Smooth muscle cell (in vitro differentiated cells): ENCODE measurements around the gene PPP1R11. TPM values are rescaled to one million over a fixed set of nuclear protein-coding genes. Genes with fewer than 3 reads are reported as not detected.

Experiments used
- DNase-seq: peaks from one replicate; lab custom pipeline; 2025; ENCODE audit not compliant: unreplicated experiment; lab: John Stamatoyannopoulos, UW
- H2AFZ ChIP-seq: fragments of 200-600 bp; sonication (generic); 2 replicates; pipeline ENCODE4 v1.6.0; 2016; ENCODE audit warnings: antibody characterized with exemption, low read depth, mild to moderate bottlenecking
- H3F3A ChIP-seq: fragments of 200-600 bp; sonication (generic); 2 replicates; pipeline ENCODE4 v1.6.0; 2017; ENCODE audit warnings: antibody characterized with exemption, low read depth
- H3K27ac ChIP-seq: fragments of 200-600 bp; sonication (generic); 2 replicates; pipeline ENCODE4 v1.5.1; 2016; ENCODE audit warnings: low read depth, mild to moderate bottlenecking
- H3K27me3 ChIP-seq: fragments of 200-600 bp; sonication (generic); 2 replicates; pipeline ENCODE4 v1.6.1; 2016; ENCODE audit warnings: low read depth, mild to moderate bottlenecking
- H3K36me3 ChIP-seq: fragments of 200-600 bp; sonication (generic); 2 replicates; pipeline ENCODE4 v1.5.1; 2016; ENCODE audit warnings: low read depth
- H3K4me1 ChIP-seq: fragments of 200-600 bp; sonication (generic); 2 replicates; pipeline ENCODE4 v1.5.1; 2016; ENCODE audit warnings: low read depth
- H3K4me2 ChIP-seq: fragments of 200-600 bp; sonication (generic); 2 replicates; pipeline ENCODE4 v1.6.0; 2016; ENCODE audit warnings: mild to moderate bottlenecking
- H3K4me3 ChIP-seq: fragments of 200-600 bp; sonication (generic); 2 replicates; pipeline ENCODE4 v1.5.1; 2016; ENCODE audit warnings: mild to moderate bottlenecking
- H3K79me2 ChIP-seq: fragments of 200-600 bp; sonication (generic); 2 replicates; pipeline ENCODE4 v1.6.0; 2016; ENCODE audit warnings: low read depth, mild to moderate bottlenecking
- H3K9ac ChIP-seq: fragments of 200-600 bp; sonication (generic); 2 replicates; pipeline ENCODE4 v1.6.0; 2016; ENCODE audit warnings: low read depth
- H3K9me3 ChIP-seq: fragments of 200-600 bp; sonication (generic); replicated peaks from 2 replicates; pipeline ENCODE4 v1.5.1; 2016; ENCODE audit warnings: low read depth
- H4K20me1 ChIP-seq: fragments of 200-600 bp; sonication (generic); 2 replicates; pipeline ENCODE4 v1.6.0; 2016; ENCODE audit warnings: low read depth
- CTCF ChIP-seq: fragments of 200-600 bp; sonication (generic); IDR thresholded peaks from 2 replicates; pipeline ENCODE4 v1.5.1; 2017; ENCODE audit warnings: borderline replicate concordance, mild to moderate bottlenecking, antibody characterized with exemption; ENCODE audit not compliant: insufficient read depth, poor library complexity, severe bottlenecking
- WGBS: methylation state at CpG from one replicate; pipeline ENCODE4 v1.1.7; 2016; ENCODE audit warnings: low lambda C conversion rate; 5-methylcytosine and 5-hydroxymethylcytosine counted together
- polyA plus RNA-seq: library from polyadenylated mRNA; unstranded; fragments of >200 nt; fragmentation: Nextera tagmentation; extraction: Ambion mirVana; gene quantifications from 2 replicates; pipeline ENCODE4 v1.2.1, GENCODE V29; 2016
- total RNA-seq: library from RNA; depleted of rRNA; stranded (reverse); fragments of >200 nt; gene quantifications from 2 replicates; pipeline ENCODE4 v1.2.3, GENCODE V29; 2014

PPP1R11 gene
- total and polyA plus RNA-seq, 2 experiments from 2014 or later: 63.4 to 80.2 TPM

GRCh38 chr6:30077218-30077617 is 10.2 kb downstream of the PPP1R11 start:
- 85% methylated on average over 4 of the region's 4 CpGs for WGBS
- H3K27ac ChIP-seq: no peak overlapping the region
- H3F3A ChIP-seq: no peaks in the 10 kb centered on the region
- H3K9ac ChIP-seq: no peak overlapping the region
- no peak for DNase-seq
- H4K20me1 ChIP-seq: no peaks in the 10 kb centered on the region
- H3K4me3 ChIP-seq: no peak overlapping the region
- TF ChIP-seq CTCF: no peak
- H3K4me1 ChIP-seq: peaks cover 13% of the 10 kb centered on the region
- H3K36me3 ChIP-seq: no peaks in the 10 kb centered on the region
- no peaks in the 10 kb centered on the region for H3K79me2 ChIP-seq
- no peak overlapping the region for H3K4me2 ChIP-seq
- H3K9me3 ChIP-seq: no peaks in the 10 kb centered on the region
- no peak overlapping the region for H2AFZ ChIP-seq
- peaks cover 78% of the 10 kb centered on the region for H3K27me3 ChIP-seq

GRCh38 chr6:30087876-30088275 is 20.9 kb downstream of the PPP1R11 start:
- 86% methylated on average over 5 of the region's 5 CpGs for WGBS
- no peaks in the 10 kb centered on the region for H3K79me2 ChIP-seq
- no peak overlapping the region for H3K27ac ChIP-seq
- peaks cover 23% of the 10 kb centered on the region for H3K27me3 ChIP-seq
- DNase-seq: no peak
- H3K4me1 ChIP-seq: no peaks in the 10 kb centered on the region
- no peaks in the 10 kb centered on the region for H3F3A ChIP-seq
- no peaks in the 10 kb centered on the region for H3K36me3 ChIP-seq
- no peaks in the 10 kb centered on the region for H3K9me3 ChIP-seq
- TF ChIP-seq CTCF: no peak
- H3K9ac ChIP-seq: no peak overlapping the region
- no peak overlapping the region for H3K4me2 ChIP-seq
- no peaks in the 10 kb centered on the region for H4K20me1 ChIP-seq
- H3K4me3 ChIP-seq: no peak overlapping the region
- no peak overlapping the region for H2AFZ ChIP-seq

- Histone ChIP-seq H3K27ac (no peak overlapping the region), H4K20me1 (no peaks in the 10 kb centered on the region), H3F3A (no peaks in the 10 kb centered on the region), H3K36me3 (no peaks in the 10 kb centered on the region), H3K27me3 (peaks cover 55% of the 10 kb centered on the region), H2AFZ (no peak overlapping the region), H3K79me2 (no peaks in the 10 kb centered on the region), H3K9ac (no peak overlapping the region), H3K4me1 (no peaks in the 10 kb centered on the region), H3K4me2 (no peak overlapping the region), H3K4me3 (no peak overlapping the region), H3K9me3 (no peaks in the 10 kb centered on the region)
- no peak for DNase-seq
- 40% methylated on average over 11 of the region's 11 CpGs for WGBS
- no peak for TF ChIP-seq CTCF
Observed at GRCh38 chr6:30091577-30092381, 24.8 kb downstream of the PPP1R11 start.
